Hepatic stellate cell (primary cell): ENCODE measurements around the gene FBXO42.
A peak's percentile ranks its signal among the peaks of the same experiment; 100 is the strongest.

ENCODE experiments used
- DNase-seq: peaks from one replicate; pipeline ENCODE4 v3.0.0; 2011; ENCODE audit warnings: low spot score

The FBXO42 gene

GRCh38 chr1:16351994-16352841, at the start of gene FBXO42:
Gene FBXO42 (minus strand): TSS chr1:16352480. CDS start chr1:16315418, 37,062 bp downstream.
- peak; percentile 92 for DNase-seq

- no peak for DNase-seq
These were observed 46.2 kb upstream of the FBXO42 start for GRCh38 chr1:16398371-16398953.

- DNase-seq = no peak
These were observed 44.8 kb upstream of the FBXO42 start for GRCh38 chr1:16397120-16397519.

GRCh38 chr1:16396591-16396990, 44.3 kb upstream of the FBXO42 start:
- DNase-seq = peak; percentile 66

GRCh38 chr1:16394977-16395376, 42.7 kb upstream of the FBXO42 start:
- no peak for DNase-seq

- no peak for DNase-seq
These were observed 41.6 kb upstream of the FBXO42 start for GRCh38 chr1:16393570-16394521.

- no peak for DNase-seq
These were observed 40.7 kb upstream of the FBXO42 start for GRCh38 chr1:16392740-16393569.

GRCh38 chr1:16391411-16391810, 39.1 kb upstream of the FBXO42 start:
- DNase-seq = no peak

GRCh38 chr1:16387201-16388188, 35.2 kb upstream of the FBXO42 start:
- no peak for DNase-seq

- peak; percentile 73 for DNase-seq
These were observed 34.3 kb upstream of the FBXO42 start for GRCh38 chr1:16386454-16387113.

- DNase-seq = no peak
These were observed 33.6 kb upstream of the FBXO42 start for GRCh38 chr1:16385659-16386453.

GRCh38 chr1:16383888-16384287, 31.6 kb upstream of the FBXO42 start:
- DNase-seq = peak; percentile 54

GRCh38 chr1:16380868-16381267, 28.6 kb upstream of the FBXO42 start:
- no peak for DNase-seq

GRCh38 chr1:16378443-16378842, 26.2 kb upstream of the FBXO42 start:
- DNase-seq = no peak

- DNase-seq = no peak
These were observed 24.7 kb upstream of the FBXO42 start for GRCh38 chr1:16376971-16377370.

- DNase-seq = no peak
These were observed 23.5 kb upstream of the FBXO42 start for GRCh38 chr1:16375521-16376340.

GRCh38 chr1:16374266-16374665, 22.0 kb upstream of the FBXO42 start:
- no peak for DNase-seq
